Activated T-cell treated with anti-CD3 and anti-CD28 coated beads for 4 hours (primary cell): ENCODE data around the gene SRSF4.
A peak's percentile ranks its signal among the peaks of the same experiment; 100 is the strongest.
"Not testable (repeated sequence)": the region's sequence is repeated elsewhere in the genome, so short reads cannot be mapped to it uniquely, and the experiment has no call there.

ENCODE experiments used
- DNase-seq: peaks from one replicate; pipeline ENCODE4 v3.0.0-alpha.2; 2020

The SRSF4 gene

DNA sequence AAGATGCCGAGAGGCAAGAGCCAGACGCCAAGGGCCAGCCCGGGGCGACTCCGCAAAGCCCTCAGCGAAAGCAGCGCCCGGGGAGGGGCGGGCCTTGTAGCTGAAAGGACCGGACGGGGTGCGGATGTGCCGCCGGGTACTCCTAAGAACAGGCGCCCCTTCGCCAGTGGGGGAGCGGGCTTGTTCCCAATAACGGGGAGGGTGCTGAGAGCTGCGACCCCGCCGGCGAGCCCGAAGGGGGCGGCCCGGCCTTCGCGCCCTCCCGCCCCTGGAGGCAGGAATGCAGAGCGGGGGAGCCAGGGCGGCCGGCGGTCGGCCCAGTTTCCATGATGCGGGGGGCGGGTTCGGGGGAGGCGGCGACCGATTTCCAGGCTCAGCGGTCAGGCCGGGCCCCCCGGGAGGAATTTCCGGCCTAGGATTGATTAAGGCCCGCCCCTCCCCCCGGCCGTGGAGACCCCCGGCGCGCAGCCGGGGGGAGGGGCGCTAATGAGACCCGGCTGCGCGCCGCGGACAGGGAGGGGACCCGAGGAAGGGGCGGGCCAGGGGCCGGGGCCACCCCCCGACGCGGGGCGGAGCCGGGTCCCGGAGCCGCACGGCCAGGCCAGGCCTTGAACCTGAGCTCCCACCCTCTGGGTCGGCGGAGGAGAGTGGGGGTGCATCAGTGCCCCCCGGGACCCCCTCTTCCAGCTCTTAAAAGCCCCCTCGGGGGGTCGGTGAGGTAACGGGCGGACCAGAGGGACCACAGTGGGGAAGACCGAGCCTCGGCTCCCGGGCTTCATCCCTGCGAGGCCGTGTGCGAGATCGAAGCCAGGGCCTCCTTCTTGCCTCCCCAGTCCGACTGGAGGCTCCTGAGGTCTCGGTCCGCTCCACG lies 57.1 kb downstream of the SRSF4 start:
- DNase-seq = peak; percentile 38

GRCh38 chr1:29123887-29124365 lies 57.8 kb downstream of the SRSF4 start, which contains the start of gene TMEM200B:
Gene TMEM200B (minus strand): TSS chr1:29123903. CDS start chr1:29121828, 2,075 bp downstream.
- DNase-seq = no peak

GRCh38 chr1:29123053-29123886 lies 58.4 kb downstream of the SRSF4 start:
- no peak for DNase-seq

DNA sequence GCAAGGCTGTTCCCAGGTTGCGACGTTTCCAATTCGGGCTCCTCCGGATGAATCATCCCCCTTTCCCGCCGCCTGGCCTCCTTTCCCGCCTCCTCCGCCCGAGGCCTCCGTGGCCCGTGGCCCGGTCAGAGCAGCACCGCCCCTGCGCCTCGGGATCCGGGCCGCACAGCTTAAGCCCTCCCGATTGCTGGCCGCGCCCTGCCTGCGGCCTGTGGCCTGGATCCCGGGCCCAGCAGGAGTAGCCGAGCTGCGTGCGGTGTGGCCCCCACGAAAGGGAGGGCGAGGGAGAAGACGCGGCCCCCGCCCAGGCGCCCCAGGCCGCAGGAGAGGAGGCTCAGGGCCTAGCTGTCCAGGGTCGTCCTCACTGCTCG lies 59.0 kb downstream of the SRSF4 start:
- no peak for DNase-seq

GRCh38 chr1:29121936-29122681 lies 59.6 kb downstream of the SRSF4 start:
- DNase-seq = no peak

DNA sequence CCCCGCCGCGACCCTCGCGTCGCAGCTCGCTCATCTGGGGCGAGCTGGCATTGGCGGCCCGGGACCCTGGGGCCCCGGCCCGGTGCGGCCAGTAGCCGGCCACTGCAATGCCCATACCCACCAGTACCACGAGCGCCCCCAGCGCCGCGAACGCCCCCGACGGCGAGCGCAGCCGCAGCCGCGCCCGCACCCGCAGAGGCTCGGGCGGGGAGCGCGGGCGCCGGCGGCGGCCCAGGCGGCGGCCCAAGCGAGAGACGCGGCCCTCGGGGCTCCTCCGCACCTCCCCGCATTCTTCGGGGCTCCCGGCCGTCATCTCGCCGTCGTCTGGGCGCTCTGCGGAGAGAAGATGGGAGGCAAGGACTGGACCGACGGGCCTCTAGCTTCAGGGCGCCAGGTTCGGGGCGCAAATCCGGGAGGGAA lies 60.2 kb downstream of the SRSF4 start:
- no peak for DNase-seq

GRCh38 chr1:29120947-29121485 lies 60.7 kb downstream of the SRSF4 start:
- peak; percentile 42 for DNase-seq

DNA sequence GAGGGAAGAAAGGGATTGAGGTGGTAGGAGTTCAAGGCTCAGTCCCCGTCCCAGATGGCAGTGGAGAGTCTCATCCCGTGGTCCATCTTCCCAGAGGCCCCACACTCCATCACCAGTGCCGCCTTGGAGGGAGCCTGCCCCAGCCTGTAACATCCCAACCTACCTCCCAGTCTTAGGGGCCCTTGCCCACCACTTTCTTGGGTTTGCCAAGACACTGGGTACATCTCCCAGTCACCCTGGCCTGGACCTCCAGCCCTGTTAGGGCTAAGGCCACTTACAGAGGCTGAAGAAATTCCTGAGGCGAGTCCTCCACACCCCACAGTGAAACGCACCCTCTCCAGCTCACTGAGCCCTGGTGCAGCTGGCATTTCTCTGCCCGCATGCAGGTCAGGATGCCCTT lies 61.3 kb downstream of the SRSF4 start:
- DNase-seq = no peak

GRCh38 chr1:29119121-29119929 lies 62.4 kb downstream of the SRSF4 start:
- DNase-seq = no peak

DNA sequence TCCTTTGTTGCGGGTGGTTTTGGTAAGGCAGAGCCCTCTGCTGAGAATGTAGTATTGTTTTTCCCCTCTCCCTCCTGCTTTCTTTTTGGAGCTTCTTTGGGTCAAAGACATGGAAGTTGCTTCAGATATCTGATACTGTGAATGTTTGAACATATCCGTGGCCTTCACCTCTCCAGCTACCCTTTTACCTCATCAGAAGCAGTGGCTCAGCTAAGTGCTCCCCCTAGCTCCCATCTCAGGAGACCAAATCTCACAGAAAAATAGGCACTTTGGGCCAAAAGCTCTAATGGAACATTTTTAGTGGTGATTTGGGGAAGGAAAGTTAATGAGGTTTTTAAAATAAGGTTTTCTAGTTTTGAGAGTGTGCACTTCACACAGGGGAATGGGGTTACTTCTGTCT lies 64.3 kb downstream of the SRSF4 start:
- DNase-seq = no peak

GRCh38 chr1:29114654-29115053 lies 67.0 kb downstream of the SRSF4 start:
- DNase-seq = no peak

GRCh38 chr1:29113413-29114117 lies 68.1 kb downstream of the SRSF4 start:
- DNase-seq = no peak

DNA sequence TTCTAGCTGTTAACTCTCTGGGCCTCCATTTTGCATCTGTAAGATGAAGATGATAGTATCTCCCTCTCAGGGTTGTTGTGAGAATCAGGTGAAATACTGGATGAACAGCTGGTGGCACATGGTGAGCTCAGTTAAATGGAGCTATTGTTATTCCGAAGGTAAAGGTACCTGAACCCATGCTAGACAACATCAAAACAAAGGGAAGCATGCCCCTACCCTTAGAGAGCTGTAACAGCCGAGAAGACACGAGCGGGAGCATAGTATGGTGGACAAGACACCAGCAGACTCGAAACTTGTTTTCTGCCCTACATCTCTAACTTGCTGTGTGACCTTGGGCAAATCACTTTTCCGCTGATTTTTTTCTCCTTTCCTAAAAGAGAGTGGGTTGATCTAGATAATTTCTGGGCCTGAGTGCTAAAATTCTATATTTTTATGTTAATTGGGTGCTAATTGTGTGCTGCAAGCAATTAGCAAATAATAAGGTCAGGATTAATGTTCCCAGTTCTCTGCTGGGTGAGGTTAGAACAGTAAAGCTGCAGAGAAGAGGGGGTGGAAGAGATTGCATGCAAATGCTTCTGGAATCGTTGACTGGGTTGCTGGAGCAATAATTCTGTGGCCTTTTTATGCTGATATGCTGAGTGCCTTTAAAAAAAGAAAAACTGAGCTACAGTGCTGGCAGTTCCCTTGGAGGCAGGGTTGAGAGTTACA lies 68.8 kb downstream of the SRSF4 start:
- no peak for DNase-seq

DNA sequence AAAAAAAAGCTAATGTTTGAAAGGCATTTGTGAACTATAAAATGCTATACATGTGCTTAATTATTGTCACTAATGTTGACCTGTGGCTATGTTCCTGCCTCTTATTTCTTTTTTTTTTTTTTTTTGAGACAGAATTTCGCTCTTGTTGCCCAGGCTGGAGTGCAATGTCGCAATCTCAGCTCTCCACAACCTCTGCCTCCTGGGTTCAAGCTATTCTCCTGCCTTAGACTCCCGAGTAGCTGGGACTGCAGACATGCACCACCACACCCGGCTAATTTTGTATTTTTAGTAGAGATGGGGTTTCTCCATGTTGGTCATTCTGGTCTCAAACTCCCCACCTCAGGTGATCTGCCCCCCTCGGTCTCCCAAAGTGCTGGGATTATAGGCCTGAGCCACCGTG lies 73.7 kb downstream of the SRSF4 start:
- DNase-seq = not testable (repeated sequence)

DNA sequence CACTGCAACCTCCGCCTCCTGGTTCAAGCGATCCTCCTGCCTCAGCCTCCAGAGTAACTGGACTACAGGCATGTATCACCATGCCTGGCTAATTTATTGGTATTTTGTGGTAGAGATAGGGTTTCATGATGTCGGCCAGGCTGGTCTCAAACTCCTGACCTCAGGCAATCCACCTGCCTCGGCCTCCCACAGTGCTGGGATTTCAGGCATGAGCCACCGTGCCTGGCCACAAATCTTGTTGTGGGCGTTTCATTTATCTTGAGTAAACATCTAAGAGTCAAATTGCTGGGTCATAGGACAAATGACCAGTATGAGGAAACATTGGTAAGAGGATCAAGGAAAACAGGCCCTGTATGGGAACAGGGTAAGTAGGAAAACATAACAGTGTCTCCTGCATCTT lies 75.9 kb downstream of the SRSF4 start:
- no peak for DNase-seq

DNA sequence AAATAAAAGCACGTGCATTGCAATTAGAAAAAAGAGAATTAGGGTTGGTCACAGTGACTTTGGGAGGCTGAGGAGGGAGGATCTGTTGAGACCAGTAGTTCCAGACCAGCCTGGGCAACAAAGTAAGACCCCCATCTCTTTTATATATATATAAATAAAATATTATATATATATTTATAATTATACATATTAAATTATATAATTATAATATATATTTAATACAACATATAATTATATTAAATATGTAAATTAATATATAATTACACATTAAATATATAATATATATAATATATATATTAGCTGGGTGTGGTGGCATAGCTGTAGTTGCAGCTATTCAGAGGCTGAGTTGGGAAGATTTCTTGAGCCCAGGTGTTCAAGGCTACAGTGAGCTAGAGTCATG lies 81.2 kb downstream of the SRSF4 start:
- no peak for DNase-seq

GRCh38 chr1:29099286-29099685 lies 82.4 kb downstream of the SRSF4 start:
- no peak for DNase-seq
